A549 (cell line): ENCODE measurements around the gene FAM217B. TPM values are rescaled to one million over a fixed set of nuclear protein-coding genes. Genes with fewer than 3 reads are reported as not detected.

ENCODE experiments used
- ATAC-seq, 2 experiments: fragments of 200-7000 bp in 1 of 2; fragments of >200 bp in 1 of 2; cut with Nextera tagmentation in 1 of 2; cut with Tn5 transposase in 1 of 2; 3 replicates each; pipeline versions ENCODE4 v1.8.0 to v1.9.1; 2018 to 2020; ENCODE audit warnings: mild to moderate bottlenecking in 1 of 2, moderate library complexity in 1 of 2
- CTCF ChIA-PET: fragments of 300-600 bp; sonication (Branson Sonifier 250); formaldehyde crosslinking; extraction: SDS; loops from one replicate; lab custom pipeline; 2021; ENCODE audit warnings: antibody characterized with exemption, inconsistent platforms; lab: Yijun Ruan, JAX
- POLR2A ChIA-PET: fragments of 350-600 bp; formaldehyde crosslinking; extraction: SDS; loops from one replicate; lab custom pipeline; 2021; ENCODE audit warnings: antibody characterized with exemption, inconsistent platforms; lab: Yijun Ruan, JAX
- DNase-seq, 2 experiments: peaks; one replicate each; pipeline versions ENCODE4 v3.0.0 to v3.0.0-alpha.2; 2011 to 2016; ENCODE audit warnings: low read depth in 1 of 2, low spot score in 1 of 2
- FAIRE-seq: peaks from 2 replicates; lab custom pipeline; 2011; peaks lifted over from hg19 to GRCh38; lab: Jason Lieb, UNC
- H3K27ac ChIP-seq, 2 experiments: fragments of >200 bp; sonication (Bioruptor Twin); formaldehyde crosslinking; 3 replicates each; pipeline ENCODE4 v1.5.1; 2016 to 2017
- H3K4me1 ChIP-seq: fragments of >200 bp; sonication (Bioruptor Twin); formaldehyde crosslinking; 3 replicates; pipeline ENCODE4 v1.6.1; 2016
- H3K4me2 ChIP-seq: fragments of >200 bp; sonication (Bioruptor Twin); formaldehyde crosslinking; 3 replicates; pipeline ENCODE4 v1.6.1; 2016
- H3K4me3 ChIP-seq: fragments of >200 bp; sonication (Bioruptor Twin); formaldehyde crosslinking; 3 replicates; pipeline ENCODE4 v1.5.1; 2016
- H3K9me3 ChIP-seq: fragments of >200 bp; sonication (Bioruptor Twin); formaldehyde crosslinking; 3 replicates; pipeline ENCODE4 v1.6.1; 2016
- CBX2 ChIP-seq: fragments of 200-600 bp; sonication (generic); IDR thresholded peaks from 2 replicates; pipeline ENCODE4 v1.6.1; 2016; ENCODE audit warnings: low read depth, mild to moderate bottlenecking, borderline replicate concordance
- GATA3 ChIP-seq: IDR thresholded peaks from 2 replicates; pipeline ENCODE4 v1.6.1; 2012; ENCODE audit warnings: borderline replicate concordance
- HMGXB4 ChIP-seq: fragments of 250-450 bp; sonication (Bioruptor Pico); IDR thresholded peaks from 2 replicates; pipeline ENCODE4 v1.5.0; 2021; ENCODE audit warnings: mild to moderate bottlenecking, moderate library complexity, borderline replicate concordance
- JUN ChIP-seq, 2 experiments: fragments of >200 bp; sonication (Bioruptor Twin); formaldehyde crosslinking; IDR thresholded peaks; 2 replicates in 1 of 2; 3 replicates in 1 of 2; pipeline ENCODE4 v1.6.1; 2016 to 2017
- MAFK ChIP-seq: fragments of 450-650 bp; IDR thresholded peaks from 2 replicates; pipeline ENCODE4 v1.6.1; 2014; ENCODE audit not compliant: partially characterized antibody
- NR3C1 ChIP-seq: fragments of >200 bp; sonication (Bioruptor Twin); formaldehyde crosslinking; IDR thresholded peaks from 3 replicates; pipeline ENCODE4 v1.6.1; 2017
- POLR2AphosphoS2 ChIP-seq: conservative IDR thresholded peaks from 2 replicates; pipeline ENCODE4 v1.6.1; 2012; ENCODE audit warnings: low read length, improper control_type of control experiment, inconsistent platforms
- RAD21 ChIP-seq, 2 experiments: fragments of >200 bp in 1 of 2; sonication (Bioruptor Twin) in 1 of 2; formaldehyde crosslinking in 1 of 2; IDR thresholded peaks in 1 of 2; conservative IDR thresholded peaks in 1 of 2; 2 replicates in 1 of 2; 3 replicates in 1 of 2; pipeline ENCODE4 v1.6.1; 2012 to 2018; ENCODE audit warnings: inconsistent platforms in 1 of 2
- RARB ChIP-seq: fragments of 250-450 bp; sonication (Bioruptor Pico); IDR thresholded peaks from 2 replicates; pipeline ENCODE4 v1.8.0; 2021; ENCODE audit warnings: mild to moderate bottlenecking, moderate library complexity
- REST ChIP-seq: fragments of 200-600 bp; sonication (generic); IDR thresholded peaks from 2 replicates; pipeline ENCODE4 v1.6.1; 2016; ENCODE audit warnings: antibody characterized with exemption, mild to moderate bottlenecking, moderate library complexity
- RNF2 ChIP-seq: fragments of 200-600 bp; sonication (generic); IDR thresholded peaks from 2 replicates; pipeline ENCODE4 v1.6.1; 2016; ENCODE audit warnings: low read depth, mild to moderate bottlenecking, antibody characterized with exemption, moderate library complexity, borderline replicate concordance
- TFCP2L1 ChIP-seq: fragments of 250-450 bp; sonication (Bioruptor Pico); IDR thresholded peaks from 2 replicates; pipeline ENCODE4 v1.5.0; 2021; ENCODE audit warnings: mild to moderate bottlenecking
- TP53 ChIP-seq: fragments of 250-450 bp; sonication (Bioruptor Pico); IDR thresholded peaks from 2 replicates; pipeline ENCODE4 v1.5.0; 2021; ENCODE audit warnings: mild to moderate bottlenecking, moderate library complexity
- ZC3H11A ChIP-seq: fragments of 450-650 bp; IDR thresholded peaks from 2 replicates; pipeline ENCODE4 v1.6.1; 2014; ENCODE audit warnings: antibody characterized with exemption, mild to moderate bottlenecking
- ZFP36 ChIP-seq: fragments of 450-650 bp; IDR thresholded peaks from 2 replicates; pipeline ENCODE4 v1.6.1; 2014; ENCODE audit warnings: borderline replicate concordance; ENCODE audit not compliant: partially characterized antibody
- ZSCAN20 ChIP-seq: fragments of 250-450 bp; sonication (Bioruptor Pico); IDR thresholded peaks from 2 replicates; pipeline ENCODE4 v1.8.0; 2022; ENCODE audit warnings: mild to moderate bottlenecking, moderate library complexity
- WGBS: methylation state at CpG from one replicate; pipeline ENCODE4 v1.1.6; 2017; ENCODE audit errors: missing lambda C conversion rate; 5-methylcytosine and 5-hydroxymethylcytosine counted together
- polyA plus RNA-seq, 4 experiments: library from polyadenylated mRNA; depleted of rRNA in 3 of 4; stranded (reverse); fragments of >200 nt; fragmentation: RNase III in 1 of 4; extraction: RNeasy Plus Mini Kit Qiagen cat#74134 plus additional on column Dnase treatment in 1 of 4; gene quantifications; 2 replicates in 3 of 4; 3 replicates in 1 of 4; pipeline ENCODE4 v1.2.3, GENCODE V29; 2011 to 2017

Gene FAM217B
- polyA plus RNA-seq, 2 of the 4 experiments (the other 2 are of a cell fraction): 6.2 to 11.6 TPM

GRCh38 chr20:59958626-59959025, 18.4 kb downstream of the FAM217B start:
- ATAC-seq (no peak), FAIRE-seq (no peak)

DNA sequence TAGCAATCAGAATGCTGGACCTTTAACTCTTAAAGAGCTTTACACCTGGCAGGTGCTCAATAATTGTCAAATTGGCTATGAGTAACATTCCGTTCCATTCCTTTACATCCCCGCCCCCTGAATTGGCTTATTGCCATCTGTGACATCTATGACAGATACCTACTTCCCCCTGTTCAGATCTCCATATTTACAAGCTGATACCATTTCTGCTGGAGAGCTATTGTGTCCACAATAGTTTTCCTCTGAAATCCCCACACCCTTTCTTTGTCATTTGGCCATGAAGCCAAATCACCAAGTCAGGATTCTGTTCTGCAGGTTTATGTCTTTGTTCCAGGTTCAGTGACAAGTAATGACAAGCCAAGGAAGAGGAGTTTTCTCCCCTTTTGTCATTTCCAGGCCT, 21.2 kb downstream of the FAM217B start:
- CTCF ChIA-PET: interaction anchor here (1.2 kb wide), 1 partner anchor 95 kb away, joined by 3 read pairs; no protein-coding TSS in a partner anchor

More at GRCh38 chr20:59958626-59959025, 18.4 kb downstream of the FAM217B start:
- 86% methylated on average over 4 of the region's 4 CpGs for WGBS
- no peak for DNase-seq
- Histone ChIP-seq H3K4me3 (no peak overlapping the region), H3K9me3 (no peaks in the 10 kb centered on the region), H3K4me2 (no peak overlapping the region), H3K27ac (no peak overlapping the region), H3K4me1 (no peaks in the 10 kb centered on the region)
- TF ChIP-seq MAFK: no peak
- no peak for TF ChIP-seq RAD21 (conservative IDR thresholded peaks at IDR 0.05 in 1 of 2, IDR thresholded peaks at IDR 0.05 in 1 of 2)
- TF ChIP-seq RARB (CRISPR knock-in tag): no peak
- no peak for TF ChIP-seq HMGXB4
- TF ChIP-seq TP53 (CRISPR knock-in tag): no peak
- TF ChIP-seq ZFP36: no peak
- TF ChIP-seq JUN (IDR thresholded peaks at IDR 0.05): no peak
- TF ChIP-seq ZC3H11A: no peak
- TF ChIP-seq CBX2: no peak
- TF ChIP-seq POLR2AphosphoS2: no peak
- ChIA-PET POLR2A (no interaction called here), CTCF (interaction anchor here (0.7 to 1.1 kb wide), 2 partner anchors 9 to 25 kb away, joined by 3 to 5 read pairs; no protein-coding TSS in a partner anchor)

More for the DNA sequence above, 21.2 kb downstream of the FAM217B start:
- ATAC-seq (no peak), FAIRE-seq (no peak), DNase-seq (no peak)
- H3K9me3 ChIP-seq: no peaks in the 10 kb centered on the region
- 69% methylated on average over 2 of the region's 2 CpGs for WGBS
- H3K27ac ChIP-seq: no peak overlapping the region
- H3K4me2 ChIP-seq: no peak overlapping the region
- POLR2A ChIA-PET: interaction anchor here (1.0 kb wide), 1 partner anchor 22 kb away, joined by 4 read pairs; the partner anchor contains the start of genes FAM217B and PPP1R3D
- no peak overlapping the region for H3K4me3 ChIP-seq
- H3K4me1 ChIP-seq: no peaks in the 10 kb centered on the region
- TF ChIP-seq RNF2 (no peak), REST (no peak), TFCP2L1 (no peak), ZSCAN20 (CRISPR knock-in tag) (no peak), NR3C1 (no peak), RAD21 (conservative IDR thresholded peaks at IDR 0.05 in 1 of 2, IDR thresholded peaks at IDR 0.05 in 1 of 2) (no peak), GATA3 (no peak)
